K562 (cell line): ENCODE data around the gene CHST8. TPM values are rescaled to one million over a fixed set of nuclear protein-coding genes. Genes with fewer than 3 reads are reported as not detected.

ENCODE experiments used
- ATAC-seq: fragments of 200-7000 bp; cut with Tn5 transposase; 3 replicates; pipeline ENCODE4 v1.9.1; 2020; ENCODE audit warnings: moderate library complexity
- BruUV-seq: library from RNA; stranded (reverse); fragments of 400-500 nt; replicated peaks from 2 replicates; lab custom pipeline; 2021; lab: Mats Ljungman, UMichigan
- CTCF ChIA-PET: fragments of 300-600 bp; formaldehyde crosslinking; extraction: SDS; loops from one replicate; lab custom pipeline; 2021; ENCODE audit warnings: low intra/inter-chr PET ratio; lab: Yijun Ruan, JAX
- POLR2A ChIA-PET: fragments of 300-600, 350-650 bp; sonication (Branson Sonifier 250); formaldehyde crosslinking; extraction: SDS; loops from one replicate; lab custom pipeline; 2021; ENCODE audit warnings: antibody characterized with exemption, inconsistent platforms; lab: Yijun Ruan, JAX
- DNase-seq, 4 experiments: peaks; one replicate each; pipeline versions ENCODE4 v3.0.0 to v3.0.0-alpha.2; 2011 to 2018; ENCODE audit warnings: low spot score in 3 of 4, mixed read lengths in 3 of 4; ENCODE audit errors: extremely low read depth in 1 of 4
- FAIRE-seq: peaks from 2 replicates; lab custom pipeline; 2011; peaks lifted over from hg19 to GRCh38; lab: Jason Lieb, UNC
- H2AFZ ChIP-seq: 2 replicates; pipeline ENCODE4 v1.6.0; 2011; ENCODE audit warnings: low read depth, low read length, control low read depth, inconsistent platforms
- H3K27ac ChIP-seq: fragments of 200-600 bp; 3 replicates; pipeline ENCODE4 v1.8.0; 2011; ENCODE audit warnings: low read depth, mild to moderate bottlenecking, control low read depth, inconsistent platforms, low read length, moderate library complexity, mixed read lengths; ENCODE audit errors: extremely low read depth
- H3K27me3 ChIP-seq, 2 experiments: fragments of 300-600 bp in 1 of 2; 2 replicates in 1 of 2; 3 replicates in 1 of 2; pipeline versions ENCODE4 v1.6.0 to v1.8.0; 2011; ENCODE audit warnings: inconsistent platforms in 2 of 2, low read length in 2 of 2, mild to moderate bottlenecking in 1 of 2, mixed read lengths in 1 of 2, moderate library complexity in 1 of 2; ENCODE audit not compliant: control insufficient read depth in 2 of 2, insufficient read depth in 2 of 2
- H3K36me3 ChIP-seq: fragments of 300-600 bp; 3 replicates; pipeline ENCODE4 v1.8.0; 2011; ENCODE audit warnings: mild to moderate bottlenecking, low read length, inconsistent platforms; ENCODE audit not compliant: control insufficient read depth, insufficient read depth
- H3K4me1 ChIP-seq, 2 experiments: fragments of 200-600 bp in 1 of 2; replicated peaks in 1 of 2; 2 replicates in 1 of 2; 3 replicates in 1 of 2; pipeline versions ENCODE4 v1.5.1 to v1.8.0; 2011; ENCODE audit warnings: inconsistent platforms in 2 of 2, low read length in 2 of 2, mild to moderate bottlenecking in 1 of 2, mixed read lengths in 1 of 2, moderate library complexity in 1 of 2; ENCODE audit not compliant: control insufficient read depth in 2 of 2, insufficient read depth in 2 of 2
- H3K4me2 ChIP-seq: 2 replicates; pipeline ENCODE4 v1.6.1; 2011; ENCODE audit warnings: low read length, control low read depth, inconsistent platforms, mixed read lengths; ENCODE audit not compliant: insufficient read depth
- H3K4me3 ChIP-seq: fragments of 200-600 bp; sonication (generic), shearing (Covaris generic); 2 replicates; pipeline ENCODE4 v1.5.1; 2016; ENCODE audit warnings: control low read depth, inconsistent platforms
- H3K79me2 ChIP-seq: fragments of 200-600 bp; 3 replicates; pipeline ENCODE4 v1.8.0; 2011; ENCODE audit warnings: low read length, inconsistent platforms; ENCODE audit not compliant: control insufficient read depth, insufficient read depth
- H3K9ac ChIP-seq, 2 experiments: 2 replicates each; pipeline versions ENCODE4 v1.6.0 to v1.6.1; 2011; ENCODE audit warnings: low read depth in 2 of 2, low read length in 2 of 2, control low read depth in 1 of 2, inconsistent platforms in 1 of 2, mild to moderate bottlenecking in 1 of 2, mixed read lengths in 1 of 2; ENCODE audit not compliant: insufficient read depth in 1 of 2
- H3K9me1 ChIP-seq: one replicate; pipeline ENCODE4 v1.6.0; 2011; ENCODE audit warnings: inconsistent platforms, mild to moderate bottlenecking, low read length, moderate library complexity; ENCODE audit not compliant: control insufficient read depth, insufficient read depth
- H3K9me3 ChIP-seq: replicated peaks from 2 replicates; pipeline ENCODE4 v1.5.1; 2011; ENCODE audit warnings: low read depth, low read length, inconsistent platforms; ENCODE audit not compliant: control insufficient read depth, insufficient read depth
- H4K20me1 ChIP-seq: replicated peaks from 2 replicates; pipeline ENCODE4 v1.6.1; 2011; ENCODE audit warnings: low read length, inconsistent platforms, mixed read lengths; ENCODE audit not compliant: control insufficient read depth, insufficient read depth
- E2F8 ChIP-seq: fragments of 450-650 bp; IDR thresholded peaks from 2 replicates; pipeline ENCODE4 v1.7.1; 2018; ENCODE audit warnings: mild to moderate bottlenecking, low read depth; ENCODE audit not compliant: partially characterized antibody
- HMGN3 ChIP-seq: IDR thresholded peaks from 2 replicates; pipeline ENCODE4 v1.6.1; 2011; ENCODE audit warnings: borderline replicate concordance, low read depth, mild to moderate bottlenecking, mixed read lengths, low read length; ENCODE audit not compliant: insufficient read length; ENCODE audit errors: extremely low read depth
- NONO ChIP-seq, 2 experiments: fragments of 200-400 bp in 1 of 2; fragments of 450-650 bp in 1 of 2; formaldehyde crosslinking in 1 of 2; IDR thresholded peaks; 2 replicates each; pipeline ENCODE4 v1.6.1; 2017; ENCODE audit warnings: low read depth in 2 of 2, mild to moderate bottlenecking in 2 of 2, moderate library complexity in 2 of 2, low read length in 1 of 2
- POLR3G ChIP-seq: IDR thresholded peaks from 2 replicates; pipeline ENCODE4 v1.6.1; 2011; ENCODE audit not compliant: insufficient read length, insufficient replicate concordance; ENCODE audit errors: extremely low read depth
- RBM34 ChIP-seq: fragments of 200-400 bp; formaldehyde crosslinking; IDR thresholded peaks from 2 replicates; pipeline ENCODE4 v1.6.1; 2018; ENCODE audit warnings: low read length, borderline replicate concordance; ENCODE audit not compliant: insufficient read depth
- SNIP1 ChIP-seq: fragments of 450-650 bp; IDR thresholded peaks from 2 replicates; pipeline ENCODE4 v1.7.1; 2017; ENCODE audit warnings: low read depth, mild to moderate bottlenecking
- ZBTB33 ChIP-seq: sonication (generic); formaldehyde crosslinking; IDR thresholded peaks from 2 replicates; pipeline ENCODE4 v1.8.1; 2023; ENCODE audit warnings: mild to moderate bottlenecking, missing genetic modification reagents
- ZKSCAN3 ChIP-seq: fragments of 250-450 bp; sonication (Bioruptor Pico); IDR thresholded peaks from 2 replicates; pipeline ENCODE4 v1.4.0; 2020
- ZNF134 ChIP-seq: fragments of 250-450 bp; sonication (Bioruptor Pico); conservative IDR thresholded peaks from 2 replicates; pipeline ENCODE4 v1.4.0; 2020
- ZNF384 ChIP-seq: IDR thresholded peaks from 2 replicates; pipeline ENCODE4 v1.6.1; 2012; ENCODE audit warnings: low read depth, low read length, improper control_type of control experiment
- ZNF717 ChIP-seq: fragments of 250-450 bp; sonication (Bioruptor Pico); IDR thresholded peaks from 2 replicates; pipeline ENCODE4 v1.5.0; 2021
- WGBS: fragments of 100-300 bp; shearing (Covaris generic); methylation state at CpG from one replicate; pipeline ENCODE4 v1.1.6; 2016; ENCODE audit warnings: low coverage, mixed read lengths; ENCODE audit not compliant: insufficient coverage; ENCODE audit errors: missing lambda C conversion rate; 5-methylcytosine and 5-hydroxymethylcytosine counted together
- in situ Hi-C: fragments of 300-500 bp; cut with MboI; formaldehyde crosslinking; loops from 4 replicates; pipeline ENCODE4 v1.15.0; 2018; ENCODE audit warnings: inconsistent platforms, mixed read lengths
- intact Hi-C: fragments of 100-400 bp; cut with micrococcal nuclease; formaldehyde crosslinking; loops from 2 replicates; pipeline ENCODE4 v1.14.2; 2022
- polyA plus RNA-seq, 8 experiments: library from polyadenylated mRNA; depleted of rRNA in 4 of 8; stranded (reverse) in 5 of 8; unstranded in 3 of 8; fragments of >200 nt; fragmentation: Nextera tagmentation in 2 of 8; fragmentation: Illumina TruSeq in 1 of 8; extraction: Ambion mirVana in 2 of 8; extraction: Trizol in 1 of 8; gene quantifications; 2 replicates each; pipeline versions ENCODE4 v1.2.1 to v1.2.3, GENCODE V29; 2011 to 2014; ENCODE audit warnings: inconsistent platforms in 1 of 8, missing spikeins in 1 of 8
- total RNA-seq, 7 experiments: library from RNA; depleted of rRNA in 6 of 7; stranded (reverse); fragments of >200 nt in 6 of 7; fragmentation: Illumina TruSeq in 2 of 7; extraction: Trizol in 2 of 7; gene quantifications; 2 replicates each; pipeline versions ENCODE4 v1.2.1 to v1.2.3, GENCODE V29; 2011 to 2021; ENCODE audit warnings: low replicate concordance in 1 of 7

The CHST8 gene
- total and polyA plus RNA-seq, 9 of the 15 experiments (the other 6 are each of a cell fraction or from before 2014, with no cell fraction given) = 0.11 TPM; not detected in 8

- TF ChIP-seq POLR3G = no peak
- TF ChIP-seq ZBTB33 (CRISPR knock-in tag) = peak; percentile 76
- TF ChIP-seq ZNF134 (CRISPR knock-in tag) = no peak
- TF ChIP-seq, all 486 proteins: peak for 8
Measured at GRCh38 chr19:33797802-33798671, 176.3 kb downstream of the CHST8 start (continued).

GRCh38 chr19:33798681-33799111 lies 176.9 kb downstream of the CHST8 start:
- peak overlapping the region in 1 of 2 experiments; percentile 76; a peak in 2 of 4 replicates for H3K9ac ChIP-seq
- no peak overlapping the region for H3K4me3 ChIP-seq
- H4K20me1 ChIP-seq = no peaks in the 10 kb centered on the region
- ChIA-PET POLR2A (interaction anchor here (0.6 to 1.4 kb wide), 4 partner anchors 14 to 165 kb away, joined by 3 to 4 read pairs (median 3); no protein-coding TSS in a partner anchor), CTCF (no interaction called here)
- H3K9me3 ChIP-seq = no peaks in the 10 kb centered on the region
- no TSS peak for BruUV-seq
- FAIRE-seq = no peak
- DNase-seq = no peak
- 91% methylated on average over 12 of the region's 12 CpGs for WGBS
- H3K27ac ChIP-seq = no peak overlapping the region
- H3K27me3 ChIP-seq = no peaks in the 10 kb centered on the region; a peak in 1 of 5 replicates
- peak overlapping the region; percentile 58; the same call in 1 of the 2 replicates for H3K4me2 ChIP-seq
- in situ Hi-C loops = no loop called here
- H3K9me1 ChIP-seq = no peaks in the 10 kb centered on the region
- peaks cover 47% of the 10 kb centered on the region; the same call in 1 of the 3 replicates for H3K36me3 ChIP-seq
- H3K79me2 ChIP-seq = peaks cover 5% of the 10 kb centered on the region; the same call in 1 of the 3 replicates
- H2AFZ ChIP-seq = no peak overlapping the region
- intact Hi-C loops = no loop called here
- ATAC-seq = no peak
- peaks cover 0 to 39% of the 10 kb centered on the region in 2 experiments; a peak in 2 of 5 replicates for H3K4me1 ChIP-seq
- no peak for TF ChIP-seq RBM34
- TF ChIP-seq ZNF717 (CRISPR knock-in tag) = no peak
- no peak for TF ChIP-seq ZNF384
- no peak for TF ChIP-seq SNIP1
- TF ChIP-seq E2F8 = no peak
- TF ChIP-seq NONO (IDR thresholded peaks at IDR 0.05; ENCODE audit: low read depth in 2 of 2, low read length in 1 of 2) = no peak
- no peak for TF ChIP-seq HMGN3
- no peak for TF ChIP-seq ZKSCAN3 (CRISPR knock-in tag)
